Measurements from ENCODE around the gene WDR74. TPM values are rescaled to one million over a fixed set of nuclear protein-coding genes. Genes with fewer than 3 reads are reported as not detected.
"Not testable (repeated sequence)": the region's sequence is repeated elsewhere in the genome, so short reads cannot be mapped to it uniquely, and the experiment has no call there.

The WDR74 gene
- polyA plus RNA-seq, 5 donors, result 35.6 to 50.3 (median 42.9) TPM

DNA sequence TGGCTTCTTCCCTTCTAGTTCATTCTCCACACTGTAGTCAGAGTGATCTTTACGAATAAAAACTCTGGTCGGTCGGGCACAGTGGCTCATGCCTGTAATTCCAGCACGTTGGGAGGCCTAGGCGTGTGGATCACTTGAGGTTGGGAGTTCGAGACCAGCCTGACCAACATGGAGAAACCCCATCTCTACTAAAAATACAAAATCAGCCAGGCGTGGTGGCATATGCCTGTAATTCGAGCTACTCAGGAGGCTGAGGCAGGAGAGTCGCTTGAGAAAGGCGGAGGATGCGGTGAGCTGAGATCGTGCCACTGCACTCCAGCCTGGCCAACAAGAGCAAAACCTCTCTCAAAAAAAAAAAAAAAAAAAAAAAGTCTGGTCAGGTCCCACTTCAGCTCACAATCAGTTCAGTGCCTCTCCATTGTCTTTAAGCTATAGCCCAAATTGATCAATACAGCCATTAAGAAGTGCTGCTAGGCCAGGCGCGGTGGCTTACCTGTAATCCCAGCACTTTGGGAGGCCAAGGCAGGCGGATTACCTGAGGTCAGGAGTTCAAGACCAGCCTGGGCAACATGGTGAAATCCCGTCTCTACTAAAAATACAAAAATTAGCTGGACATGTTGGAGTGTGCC lies 22.3 kb upstream of the WDR74 start:
- not testable (repeated sequence) for DNase-seq

DNA sequence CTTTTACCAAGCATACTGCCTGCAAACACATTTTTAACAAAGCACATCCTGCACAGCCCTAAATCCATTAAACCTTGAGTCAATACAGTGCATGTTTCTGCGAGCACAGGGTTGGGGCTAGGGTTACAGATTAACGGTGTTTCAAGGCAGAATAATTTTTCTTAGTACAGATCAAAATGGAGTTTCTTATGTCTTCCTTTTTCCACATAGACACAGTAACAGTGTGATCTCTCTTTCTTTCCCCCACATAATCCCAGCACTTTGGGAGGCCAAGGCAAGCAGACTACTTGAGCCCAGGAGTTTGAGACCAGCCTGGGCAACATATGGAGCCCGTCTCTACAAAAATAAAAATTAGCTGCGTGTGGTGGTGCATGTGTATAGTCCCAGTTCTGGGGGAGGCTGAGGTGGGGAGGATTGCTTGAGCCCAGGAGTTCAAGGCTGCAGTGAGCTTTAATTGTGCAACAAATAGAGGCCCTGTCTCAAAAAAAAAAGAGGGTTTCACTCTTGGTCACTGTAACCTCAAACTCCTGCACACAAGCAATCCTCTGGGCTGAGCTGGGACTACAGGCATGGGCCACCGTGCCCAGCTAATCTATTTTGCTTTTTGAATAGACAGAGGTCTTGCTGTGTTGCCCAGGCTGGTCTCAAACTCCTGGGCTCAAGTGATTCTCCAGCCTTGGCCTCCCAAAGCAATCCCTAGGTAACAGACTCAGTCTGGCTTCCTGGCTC lies 21.6 kb upstream of the WDR74 start:
- no peak for DNase-seq

DNA sequence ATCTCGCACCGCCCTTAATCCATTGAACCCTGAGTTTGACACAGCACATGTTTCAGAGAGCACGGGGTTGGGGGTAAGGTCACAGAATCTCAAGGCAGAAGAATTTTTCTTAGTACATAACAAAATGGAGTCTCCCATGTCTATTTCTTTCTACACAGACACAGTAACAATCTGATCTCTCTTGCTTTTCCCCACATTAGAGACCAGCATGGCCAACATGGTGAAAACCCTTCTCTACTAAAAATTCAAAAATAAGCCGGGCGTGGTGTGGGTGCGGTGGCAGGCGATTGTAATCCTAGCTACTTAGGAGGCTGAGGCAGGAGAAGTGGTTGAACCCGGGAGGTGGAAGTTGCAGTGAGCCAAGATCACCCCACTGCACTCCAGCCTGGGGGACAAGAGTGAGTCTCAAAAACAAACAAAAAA lies 19.9 kb upstream of the WDR74 start:
- not testable (repeated sequence) for DNase-seq

DNA sequence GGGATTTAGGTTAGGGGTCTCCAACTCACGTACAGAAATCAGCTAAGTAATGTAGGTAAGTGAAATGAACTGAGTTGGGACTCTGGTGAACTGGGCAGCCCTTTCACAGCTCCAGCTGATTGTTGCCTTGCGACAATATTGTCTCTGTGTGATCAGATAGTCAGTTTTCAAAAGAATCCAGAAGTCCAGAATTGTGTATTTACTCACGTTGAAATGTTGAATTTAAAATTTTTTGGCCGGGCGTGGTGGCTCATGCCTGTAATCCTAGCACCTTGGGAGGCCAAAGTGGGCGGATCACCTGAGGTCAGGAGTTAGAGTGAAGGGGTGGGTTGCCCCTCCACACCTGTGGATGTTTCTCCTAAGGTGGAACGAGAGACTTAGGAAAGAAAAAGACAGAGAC lies 18.8 kb upstream of the WDR74 start:
- DNase-seq, result no peak

DNA sequence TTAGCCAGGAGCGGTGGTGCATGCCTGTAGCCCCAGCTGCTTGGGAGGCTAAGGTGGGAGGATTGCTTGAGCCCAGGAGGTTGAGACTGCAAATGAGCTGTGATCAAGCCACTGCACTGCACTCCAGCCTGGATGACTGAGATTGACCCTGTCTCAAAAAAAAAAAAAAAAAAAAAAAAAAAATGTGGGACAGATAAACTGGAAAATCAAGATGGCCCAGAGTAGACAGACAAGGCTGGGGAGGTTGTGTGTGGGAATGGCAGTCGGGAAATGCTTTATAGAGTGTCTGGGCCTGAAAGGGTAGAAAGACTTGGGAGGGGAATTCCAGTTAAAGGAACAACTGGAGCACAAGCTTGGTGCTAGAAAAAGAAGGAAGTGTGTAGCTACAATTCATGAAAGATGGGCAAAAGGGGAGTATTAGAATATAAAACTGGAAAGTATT lies 18.2 kb upstream of the WDR74 start:
- no peak for DNase-seq

DNA sequence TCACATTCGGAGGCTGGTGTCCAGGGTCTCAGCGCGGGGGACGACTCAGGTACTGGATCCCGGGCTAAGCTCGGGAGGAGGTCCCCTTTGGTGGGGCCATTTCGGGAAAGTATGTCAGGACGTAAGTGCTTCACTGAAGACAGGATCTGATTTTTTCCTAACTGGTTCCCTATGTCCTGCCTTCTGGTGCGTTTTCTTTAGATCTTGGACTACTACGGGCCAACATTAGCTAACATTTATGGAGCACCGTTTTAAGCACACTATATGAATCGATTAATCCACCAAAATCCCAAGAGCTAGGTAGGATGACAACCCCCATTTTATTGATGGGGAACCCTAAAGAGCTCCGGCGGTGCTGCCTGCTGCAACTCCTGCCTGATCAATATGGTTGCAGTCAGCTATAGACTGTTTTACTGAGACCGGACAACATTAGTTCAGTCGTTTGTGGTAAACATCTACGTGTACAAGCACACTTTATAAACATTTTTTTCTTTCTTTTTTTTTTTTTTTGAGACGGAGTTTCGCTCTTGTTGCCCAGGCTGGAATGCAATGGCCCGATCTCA lies 17.0 kb upstream of the WDR74 start:
- no peak for DNase-seq

DNA sequence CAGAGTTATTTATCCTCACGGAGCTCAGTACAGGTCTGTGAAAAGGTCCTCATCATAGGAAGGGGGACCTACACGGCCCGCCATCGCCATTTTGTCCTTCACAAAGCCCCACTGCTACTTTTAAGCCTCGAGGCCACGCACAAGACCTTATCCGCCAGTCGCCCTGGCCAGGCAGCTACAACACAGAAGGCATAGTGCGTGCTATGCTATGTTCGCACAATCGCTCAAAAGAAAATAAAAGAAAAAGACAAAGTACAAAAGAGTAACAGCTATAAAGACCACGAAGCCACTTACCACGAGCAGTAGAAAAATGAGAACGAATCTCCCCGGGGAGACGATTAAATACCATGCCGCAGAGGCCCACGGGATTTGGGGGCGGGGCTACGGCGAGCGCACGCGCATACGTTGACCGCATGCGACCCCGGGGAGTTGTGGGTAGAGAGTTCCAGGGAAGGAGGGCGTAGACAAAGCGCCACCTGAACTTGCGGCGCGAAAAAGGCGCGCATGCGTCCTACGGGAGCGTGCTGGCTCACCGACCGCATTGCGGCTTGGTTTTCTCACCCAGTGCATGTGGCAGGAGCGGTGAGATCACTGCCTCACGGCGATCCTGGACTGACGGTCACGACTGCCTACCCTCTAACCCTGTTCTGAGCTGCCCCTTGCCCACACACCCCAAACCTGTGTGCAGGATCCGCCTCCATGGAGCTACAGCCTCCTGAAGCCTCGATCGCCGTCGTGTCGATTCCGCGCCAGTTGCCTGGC lies 16.4 kb upstream of the WDR74 start:
- DNase-seq, result peak; percentile 97 to 98

DNA sequence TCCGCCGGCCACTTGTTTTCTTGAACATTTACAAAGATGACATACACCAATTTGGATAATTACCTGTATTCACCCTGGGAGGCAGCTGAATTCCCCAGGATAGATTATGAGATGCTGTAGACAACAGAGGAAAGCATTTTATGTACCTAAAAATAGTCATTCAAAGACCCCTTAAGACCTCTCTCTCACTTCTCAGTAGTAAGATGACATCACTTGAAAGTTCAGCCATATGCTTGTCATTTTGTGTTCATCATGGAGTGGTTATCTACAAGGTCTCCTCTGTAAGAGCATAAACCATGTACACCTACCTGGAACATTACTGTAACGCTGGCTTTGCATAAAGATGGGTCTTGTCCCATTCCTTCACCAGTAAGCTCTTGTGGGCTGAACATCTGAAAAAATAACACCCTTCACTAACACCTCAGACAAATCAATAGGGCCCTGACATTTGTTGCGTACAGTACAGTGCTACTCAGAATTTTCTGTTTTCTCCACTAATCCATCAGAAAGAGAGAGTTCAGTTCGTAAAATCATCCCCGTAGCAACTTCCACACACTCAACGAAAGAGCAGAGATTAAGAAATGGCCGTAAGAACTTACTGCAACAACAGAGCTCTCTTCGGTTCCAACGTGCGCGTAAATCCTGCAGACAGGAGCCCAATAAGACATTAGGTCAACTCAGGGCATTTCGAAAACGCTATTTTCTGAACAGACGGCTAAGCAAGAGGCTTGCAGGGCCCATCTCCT lies 15.6 kb upstream of the WDR74 start:
- DNase-seq, result no peak

DNA sequence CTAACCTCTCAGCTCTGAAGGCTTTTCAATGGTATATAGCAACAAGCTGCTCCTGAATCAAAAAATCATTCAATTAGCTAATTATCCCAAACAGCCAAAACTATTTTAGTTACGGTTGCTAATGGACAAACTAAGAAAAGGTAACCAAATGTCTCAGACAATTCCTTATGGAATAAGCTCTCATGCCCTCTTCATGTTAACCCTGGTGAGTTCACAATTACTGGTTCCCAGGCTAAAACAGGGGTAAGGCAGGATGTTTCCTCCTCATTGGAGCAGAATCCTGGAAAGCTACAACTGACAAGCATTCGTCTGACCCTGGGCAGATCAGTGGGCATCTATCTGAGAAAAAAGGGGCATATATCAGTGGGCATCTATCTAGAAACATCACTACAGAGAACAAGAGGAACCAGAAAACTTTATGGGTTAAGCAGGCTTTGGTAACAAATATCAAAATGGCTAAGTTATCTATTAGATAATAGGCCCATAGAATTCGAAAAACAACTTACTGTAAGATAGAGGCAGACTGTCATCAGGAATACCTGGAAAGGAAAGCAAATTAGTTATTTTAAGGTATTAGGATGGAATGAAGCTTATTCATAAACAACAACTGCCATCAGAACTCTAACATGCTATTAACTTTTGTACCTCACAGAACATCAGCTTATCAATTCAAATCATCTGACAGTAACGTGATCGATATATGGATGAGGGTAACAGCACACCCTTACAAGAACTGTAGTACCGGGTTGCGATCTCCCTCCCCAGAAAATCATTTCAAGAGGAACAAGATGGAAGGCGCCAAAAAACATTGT lies 14.8 kb upstream of the WDR74 start:
- no peak for DNase-seq

DNA sequence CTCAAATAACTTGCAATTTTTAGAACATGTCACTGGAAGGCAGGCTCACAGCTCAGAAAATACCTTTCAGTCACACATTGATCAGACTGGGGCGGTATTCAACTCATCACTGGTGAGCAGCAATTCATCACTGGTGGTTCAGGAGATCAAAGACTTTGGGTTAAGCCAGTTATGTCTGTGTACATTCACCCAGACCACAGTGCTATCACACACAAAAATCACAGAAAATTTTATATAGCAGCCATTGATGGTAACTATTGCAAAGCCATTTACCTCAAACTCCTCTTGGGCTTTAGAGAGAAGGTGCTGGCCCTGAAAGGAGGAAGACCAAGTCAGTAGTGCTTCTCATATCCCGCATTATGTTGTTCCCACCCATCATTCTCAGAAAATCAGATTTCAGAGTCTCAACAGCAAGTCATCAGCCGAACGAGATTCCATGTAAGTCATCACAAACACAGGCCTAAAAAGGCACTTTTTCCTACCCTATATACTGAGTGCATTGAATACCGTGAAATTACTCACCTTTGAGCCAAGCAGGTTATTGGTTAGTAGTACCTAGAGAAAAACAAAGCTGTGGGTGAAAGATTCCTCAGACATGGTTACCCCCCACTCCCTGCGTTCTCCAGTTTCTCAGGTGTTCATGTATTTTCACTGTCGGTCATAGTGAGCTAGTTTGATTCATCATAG lies 14.0 kb upstream of the WDR74 start:
- no peak for DNase-seq

DNA sequence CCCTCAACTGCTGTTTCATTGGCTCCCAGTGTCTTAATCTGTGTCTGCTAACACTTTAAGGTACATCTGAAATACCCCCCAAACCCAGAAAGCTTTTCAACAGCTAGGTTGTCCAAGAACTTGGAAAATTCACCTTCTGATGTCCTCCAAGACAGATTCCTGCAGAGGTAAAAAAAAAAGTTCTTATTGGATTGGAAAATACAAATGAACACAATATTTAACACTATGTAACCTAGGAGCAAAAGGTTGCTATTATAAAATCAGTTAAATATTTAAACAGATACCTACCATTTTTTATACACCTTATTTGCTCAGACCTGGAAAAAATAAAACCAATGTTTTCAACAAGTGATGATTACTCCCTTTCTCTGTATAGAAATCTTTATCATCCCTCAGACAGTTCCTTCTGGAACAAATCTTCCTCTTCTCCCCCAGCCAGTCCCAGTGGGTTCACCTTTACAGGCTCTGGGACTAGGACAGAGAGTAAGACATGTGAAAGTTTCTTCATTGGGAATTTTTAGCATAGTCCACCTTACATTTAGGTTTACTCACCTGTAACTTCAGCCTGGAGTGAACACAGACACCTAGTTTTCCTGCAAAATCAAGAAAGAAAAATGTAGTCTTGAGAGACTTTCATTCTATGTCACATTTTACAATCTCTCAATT lies 13.3 kb upstream of the WDR74 start:
- no peak for DNase-seq

DNA sequence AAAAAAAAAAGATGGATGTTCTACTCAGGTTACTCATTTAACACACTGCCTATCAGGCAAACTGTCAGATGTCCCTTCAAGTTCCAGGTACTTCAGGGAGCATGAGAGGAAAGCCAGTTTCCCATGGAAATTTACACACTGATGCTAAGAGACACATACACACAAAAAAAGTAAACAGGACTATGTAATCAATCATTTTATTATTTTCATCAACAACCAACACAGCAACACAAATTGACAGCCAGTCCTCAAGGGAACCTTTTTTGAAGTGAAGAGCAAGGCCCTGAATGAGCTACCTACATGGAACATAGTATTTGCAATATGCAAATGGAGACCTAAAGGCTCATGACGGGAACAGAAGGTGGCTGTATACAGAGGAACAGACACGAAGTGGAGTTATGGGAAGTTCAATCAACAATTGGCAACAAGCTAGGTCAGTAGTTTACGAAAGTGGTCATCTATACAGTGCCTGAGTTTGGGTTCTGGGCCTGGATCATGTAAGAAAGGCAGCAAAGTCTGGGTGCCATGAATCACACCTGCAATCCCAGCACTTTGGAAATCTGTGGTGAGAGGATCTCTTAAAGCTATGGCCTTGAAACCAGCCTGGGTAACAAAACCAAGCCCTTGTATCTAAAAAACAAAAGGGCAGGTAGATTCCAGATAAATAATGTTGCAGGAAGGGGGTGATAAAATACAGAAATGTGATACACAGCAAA lies 12.6 kb upstream of the WDR74 start:
- no peak for DNase-seq

DNA sequence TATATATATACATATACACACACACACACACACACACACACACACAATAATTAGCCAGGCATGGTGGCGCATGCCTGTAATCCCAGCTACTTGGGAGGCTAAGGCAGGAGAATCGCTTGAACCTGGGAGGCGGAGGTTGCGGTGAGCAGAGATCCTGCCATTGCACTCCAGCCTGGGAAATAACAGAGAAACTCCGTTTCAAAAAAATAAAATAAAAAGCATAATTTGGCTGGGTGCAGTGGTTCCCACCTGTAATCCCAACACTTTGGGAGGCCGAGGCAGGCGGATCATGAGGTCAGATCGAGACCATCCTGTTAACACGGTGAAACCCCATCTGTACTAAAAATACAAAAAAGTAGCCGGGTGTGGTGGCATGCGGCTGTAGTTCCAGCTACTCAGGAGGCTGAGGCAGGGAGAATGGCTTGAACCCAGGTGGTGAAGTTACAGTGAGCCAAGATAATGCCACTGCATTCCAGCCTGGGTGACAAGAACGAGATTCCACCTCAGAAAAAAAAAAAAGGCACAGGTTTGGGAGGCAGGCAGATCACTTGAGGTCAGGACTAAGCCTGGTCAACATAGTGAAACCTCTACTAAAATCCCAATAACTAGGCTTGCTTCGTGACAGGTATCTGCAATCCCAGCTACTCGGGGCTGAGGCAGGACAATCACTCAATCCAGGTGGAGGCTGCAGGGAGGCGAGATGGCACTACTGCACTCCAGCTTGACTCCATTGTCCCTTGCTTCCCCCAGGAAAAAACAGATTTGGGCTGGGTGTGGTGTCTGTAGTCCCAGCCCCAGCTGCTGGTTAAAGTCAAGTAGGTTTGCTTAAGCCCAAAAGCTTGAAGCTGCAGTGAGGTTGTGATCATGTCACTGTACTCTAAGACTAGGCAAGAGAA lies 11.8 kb upstream of the WDR74 start:
- no peak for DNase-seq

DNA sequence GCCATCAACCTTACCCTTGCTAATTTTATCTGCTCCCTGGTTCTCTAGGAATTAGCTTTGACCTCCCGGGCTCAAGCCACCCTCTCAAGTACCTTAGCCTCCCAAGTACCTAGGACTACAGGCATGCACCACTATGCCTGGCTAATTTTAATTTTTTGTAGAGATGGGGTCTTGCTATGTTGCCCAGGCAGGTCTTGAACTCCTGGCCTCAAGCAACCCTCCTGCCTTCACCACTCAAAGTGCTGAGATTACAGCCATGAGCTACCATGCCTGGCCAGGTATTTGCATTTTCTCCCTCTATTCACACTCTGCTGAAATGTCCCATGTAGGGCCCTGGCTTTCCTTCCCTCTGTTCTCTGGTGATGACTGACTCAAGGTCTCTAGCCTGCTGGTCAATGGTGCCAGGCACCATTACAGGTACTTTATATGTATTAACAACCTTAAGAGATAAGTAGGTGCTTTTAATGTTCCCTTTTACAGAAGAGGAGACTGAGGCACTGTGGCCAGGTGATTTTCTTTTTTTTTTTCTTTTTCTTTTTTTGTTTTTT lies 8.5 kb upstream of the WDR74 start:
- no peak for DNase-seq

DNA sequence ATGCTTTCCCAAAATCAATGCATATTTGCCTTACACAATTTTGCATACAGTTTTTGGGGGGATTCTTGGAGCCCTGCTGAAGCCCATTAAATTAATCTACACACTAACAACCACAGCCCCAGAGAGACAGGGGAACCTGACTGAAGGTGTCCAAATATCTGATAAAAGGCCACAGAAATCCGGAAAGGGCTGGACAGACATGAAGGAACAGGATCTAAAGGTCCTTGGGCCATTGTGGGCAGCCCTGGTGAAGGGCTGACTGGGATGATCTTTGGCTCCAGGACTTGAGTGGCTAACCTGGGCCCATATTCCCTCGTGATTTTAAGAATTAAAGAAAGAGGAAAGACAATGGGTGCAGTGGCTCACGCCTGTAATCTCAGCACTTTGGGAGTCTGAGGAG lies 6.8 kb upstream of the WDR74 start:
- no peak for DNase-seq

DNA sequence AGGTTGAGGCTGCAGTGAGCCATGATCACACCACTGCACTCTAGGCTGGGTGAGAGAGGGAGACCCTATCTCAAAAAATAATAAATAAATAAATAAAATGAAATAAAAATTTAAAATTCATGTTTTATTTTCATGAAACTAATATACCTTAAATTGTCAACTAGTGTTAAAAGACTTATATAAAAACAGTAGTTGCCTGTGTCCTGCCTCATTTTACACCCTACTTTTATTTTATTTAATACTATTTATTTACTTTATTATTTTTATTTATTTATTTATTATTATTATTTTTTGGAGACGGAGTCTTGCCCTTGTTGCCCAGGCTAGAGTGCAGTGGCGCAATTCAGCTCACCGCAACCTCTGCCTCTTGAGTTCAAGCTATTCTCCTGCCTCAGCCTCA lies 4.8 kb upstream of the WDR74 start:
- no peak for DNase-seq

DNA sequence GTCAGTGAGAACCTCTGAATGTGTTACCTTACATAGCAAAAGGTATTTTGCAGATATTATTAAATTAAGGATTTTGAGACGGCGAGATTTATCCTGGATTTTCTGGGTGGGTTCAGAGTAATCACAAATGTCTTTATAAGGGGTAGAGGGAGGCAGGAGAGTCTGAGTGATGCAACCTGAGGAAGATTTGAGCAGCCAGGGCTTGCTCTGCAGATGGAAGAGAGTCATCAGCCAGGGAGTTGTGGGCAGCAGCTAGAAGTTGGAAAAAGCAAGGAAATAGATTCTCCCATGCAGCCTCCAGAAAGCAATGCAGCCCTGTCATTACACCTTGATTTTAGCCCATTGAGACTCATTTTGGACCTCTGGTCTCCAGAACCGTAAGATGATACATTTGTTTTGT lies 4.1 kb upstream of the WDR74 start:
- no peak for DNase-seq

DNA sequence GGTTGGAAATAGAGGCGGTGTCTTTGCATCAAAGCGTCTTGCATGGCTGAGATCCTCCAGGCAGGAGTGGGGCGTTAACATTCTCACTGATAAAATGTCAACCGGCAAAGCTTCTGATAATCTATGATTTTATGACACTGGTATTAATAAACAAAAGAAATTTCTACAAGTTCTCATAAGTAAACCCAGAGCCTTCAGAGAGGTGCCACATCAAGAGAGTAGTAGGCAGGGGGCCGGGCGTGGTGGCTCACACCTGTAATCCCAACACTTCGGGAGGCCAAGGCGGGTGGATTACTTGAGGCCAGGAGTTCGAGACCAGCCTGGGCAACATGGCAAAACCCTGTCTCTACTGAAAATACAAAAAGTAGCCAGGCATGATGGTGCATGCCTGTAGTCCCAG lies 3.5 kb upstream of the WDR74 start:
- not testable (repeated sequence) for DNase-seq
